ENCODE results near the gene UBE2O. TPM values are rescaled to one million over a fixed set of nuclear protein-coding genes. Genes with fewer than 3 reads are reported as not detected.

Gene UBE2O
- total RNA-seq, 1 experiment from 2014 or later, result 52.6 TPM

DNA sequence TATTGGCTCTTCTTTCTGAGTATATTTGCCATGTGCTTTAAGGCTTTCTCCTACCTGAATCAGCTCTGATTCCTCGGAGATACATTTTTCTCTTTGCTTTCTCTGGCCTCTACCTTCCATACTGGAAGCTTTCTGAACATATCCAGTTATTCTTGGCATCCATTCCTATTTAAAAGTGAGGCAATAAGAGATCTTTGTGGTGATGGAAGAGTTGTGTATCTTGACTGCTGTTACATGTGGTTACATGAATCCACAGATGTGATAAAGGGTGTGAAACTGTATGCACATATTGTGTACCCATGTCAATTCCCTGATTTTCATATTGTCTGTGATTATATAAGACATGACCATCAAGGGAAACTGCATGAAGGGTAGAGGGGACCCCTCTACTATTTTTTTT is 24.4 kb downstream of the UBE2O start:
- Histone ChIP-seq H3T11ph (ENCODE audit: low read length) (no peak overlapping the region), H3K27me3 (ENCODE audit: insufficient read depth, low read length) (no peaks in the 10 kb centered on the region), H4K5ac (ENCODE audit: insufficient read length, low read depth, low read length) (no peak overlapping the region), H3K18ac (ENCODE audit: insufficient read length, low read depth, low read length) (no peak overlapping the region), H3K9ac (ENCODE audit: extremely low read depth, insufficient read length, low read length) (no peak overlapping the region), H2BK12ac (ENCODE audit: insufficient read length, low read depth, low read length) (no peak overlapping the region), H2BK120ac (ENCODE audit: low read depth, low read length, poor library complexity, severe bottlenecking) (no peak overlapping the region), H2AK5ac (ENCODE audit: insufficient read length, low read length) (no peak overlapping the region), H4K91ac (ENCODE audit: insufficient read length, low read depth, low read length) (no peak overlapping the region), H3K4me1 (ENCODE audit: insufficient read depth, low read length) (peaks cover 18% of the 10 kb centered on the region; the same call in 1 of the 2 replicates), H2BK5ac (ENCODE audit: insufficient read length, low read length) (no peak overlapping the region), H3K4ac (ENCODE audit: low read depth, low read length) (no peak overlapping the region), H3K4me2 (ENCODE audit: insufficient read depth, insufficient read length, low read length) (no peak overlapping the region), H3K14ac (ENCODE audit: insufficient read depth, low read length) (no peak overlapping the region), H3K23ac (ENCODE audit: insufficient read length, low read depth, low read length) (no peak overlapping the region), H2BK15ac (ENCODE audit: low read depth, low read length) (no peak overlapping the region), H2BK20ac (ENCODE audit: low read depth, low read length, poor library complexity, severe bottlenecking) (no peak overlapping the region), H4K8ac (replicated peaks; ENCODE audit: insufficient read length, low read depth, low read length) (no peak overlapping the region), H3K56ac (ENCODE audit: insufficient read length, low read depth, low read length) (no peak overlapping the region), H3K9me3 (ENCODE audit: control insufficient read depth, low read depth, low read length) (no peaks in the 10 kb centered on the region), H4K20me1 (ENCODE audit: control insufficient read depth, insufficient read depth, insufficient read length) (no peaks in the 10 kb centered on the region), H2AFZ (ENCODE audit: low read length) (no peak overlapping the region), H3K23me2 (ENCODE audit: insufficient read length, low read depth, low read length, poor library complexity, severe bottlenecking) (no peaks in the 10 kb centered on the region), H3K79me2 (ENCODE audit: insufficient read depth, low read length) (peaks cover 18% of the 10 kb centered on the region; the same call in 1 of the 2 replicates), H3K27ac (ENCODE audit: insufficient read length, low read depth, low read length) (no peak overlapping the region), H3K79me1 (ENCODE audit: insufficient read depth, low read depth, low read length, poor library complexity, severe bottlenecking) (peaks cover 13% of the 10 kb centered on the region)
- peaks cover 0 to 3% of the 10 kb centered on the region in 2 experiments; a peak in 1 of 5 replicates for H3K9me3 Mint-ChIP-seq
- H3K27ac Mint-ChIP-seq, result no peak overlapping the region
- peaks cover 0 to 7% (median 3%) of the 10 kb centered on the region in 3 experiments; a peak in 4 of 7 replicates for H3K36me3 Mint-ChIP-seq (ENCODE audit: insufficient read depth in 1 of 3, low read depth in 3 of 3)
- H3K4me3 Mint-ChIP-seq, result no peak overlapping the region
- TF ChIP-seq, protein P1, sequence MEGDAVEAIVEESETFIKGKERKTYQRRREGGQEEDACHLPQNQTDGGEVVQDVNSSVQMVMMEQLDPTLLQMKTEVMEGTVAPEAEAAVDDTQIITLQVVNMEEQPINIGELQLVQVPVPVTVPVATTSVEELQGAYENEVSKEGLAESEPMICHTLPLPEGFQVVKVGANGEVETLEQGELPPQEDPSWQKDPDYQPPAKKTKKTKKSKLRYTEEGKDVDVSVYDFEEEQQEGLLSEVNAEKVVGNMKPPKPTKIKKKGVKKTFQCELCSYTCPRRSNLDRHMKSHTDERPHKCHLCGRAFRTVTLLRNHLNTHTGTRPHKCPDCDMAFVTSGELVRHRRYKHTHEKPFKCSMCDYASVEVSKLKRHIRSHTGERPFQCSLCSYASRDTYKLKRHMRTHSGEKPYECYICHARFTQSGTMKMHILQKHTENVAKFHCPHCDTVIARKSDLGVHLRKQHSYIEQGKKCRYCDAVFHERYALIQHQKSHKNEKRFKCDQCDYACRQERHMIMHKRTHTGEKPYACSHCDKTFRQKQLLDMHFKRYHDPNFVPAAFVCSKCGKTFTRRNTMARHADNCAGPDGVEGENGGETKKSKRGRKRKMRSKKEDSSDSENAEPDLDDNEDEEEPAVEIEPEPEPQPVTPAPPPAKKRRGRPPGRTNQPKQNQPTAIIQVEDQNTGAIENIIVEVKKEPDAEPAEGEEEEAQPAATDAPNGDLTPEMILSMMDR (conservative IDR thresholded peaks at IDR 0.05), result no peak
- peaks cover 30 to 38% of the 10 kb centered on the region in 2 experiments for H3K4me1 Mint-ChIP-seq
- WGBS (ENCODE audit: extremely low coverage, insufficient read length, low lambda C conversion rate), result no CpG with 5 or more reads among the region's 1 CpG
- H3K27me3 Mint-ChIP-seq (ENCODE audit: low read depth), result no peaks in the 10 kb centered on the region
- no peak for DNase-seq
